HepG2 (cell line): ENCODE measurements around the gene RSPH9. TPM values are rescaled to one million over a fixed set of nuclear protein-coding genes. Genes with fewer than 3 reads are reported as not detected.

Experiments used
- ARID2 ChIP-seq: sonication (generic); formaldehyde crosslinking; IDR thresholded peaks from 2 replicates; pipeline ENCODE4 v1.8.1; 2022; ENCODE audit warnings: mild to moderate bottlenecking, missing genetic modification reagents, borderline replicate concordance
- ARNTL ChIP-seq: sonication (generic); formaldehyde crosslinking; IDR thresholded peaks from 2 replicates; pipeline ENCODE4 v1.4.0; 2020; ENCODE audit warnings: mild to moderate bottlenecking, missing genetic modification reagents
- ASH2L ChIP-seq: fragments of 300-600, 200-600 bp; sonication (generic); IDR thresholded peaks from 2 replicates; pipeline ENCODE4 v1.7.0; 2017; ENCODE audit warnings: low read depth, mild to moderate bottlenecking, moderate library complexity, mixed read lengths, low read length; ENCODE audit not compliant: insufficient read length
- BCLAF1 ChIP-seq: fragments of 450-650 bp; IDR thresholded peaks from 2 replicates; pipeline ENCODE4 v1.6.1; 2017; ENCODE audit warnings: mild to moderate bottlenecking
- CENPT ChIP-seq: sonication (generic); formaldehyde crosslinking; IDR thresholded peaks from 2 replicates; pipeline ENCODE4 v1.8.0; 2022; ENCODE audit warnings: low read depth, mild to moderate bottlenecking, moderate library complexity, missing genetic modification reagents
- ELF1 ChIP-seq: sonication (generic); formaldehyde crosslinking; IDR thresholded peaks from 2 replicates; pipeline ENCODE4 v1.4.0; 2020; ENCODE audit warnings: missing genetic modification reagents
- FOXC1 ChIP-seq: sonication (generic); formaldehyde crosslinking; IDR thresholded peaks from 2 replicates; pipeline ENCODE4 v1.8.0; 2022; ENCODE audit warnings: mild to moderate bottlenecking, missing genetic modification reagents, borderline replicate concordance
- HNRNPH1 ChIP-seq: fragments of 200-400 bp; formaldehyde crosslinking; optimal IDR thresholded peaks from 2 replicates; pipeline ENCODE3; 2017; ENCODE audit warnings: mild to moderate bottlenecking, low read depth, low read length
- HOMEZ ChIP-seq: IDR thresholded peaks from 2 replicates; pipeline ENCODE4 v1.6.1; 2016; ENCODE audit warnings: low read depth
- HOXA3 ChIP-seq: sonication (generic); formaldehyde crosslinking; IDR thresholded peaks from 2 replicates; pipeline ENCODE4 v1.5.0; 2020; ENCODE audit warnings: missing genetic modification reagents
- MXD1 ChIP-seq: sonication (generic); formaldehyde crosslinking; IDR thresholded peaks from 2 replicates; pipeline ENCODE4 v1.4.0; 2020; ENCODE audit warnings: mild to moderate bottlenecking, missing genetic modification reagents
- NFE2L2 ChIP-seq: fragments of 150-350 bp; IDR thresholded peaks from 2 replicates; pipeline ENCODE4 v1.6.1; 2014; ENCODE audit warnings: low read length
- PRPF4 ChIP-seq: fragments of 200-400 bp; formaldehyde crosslinking; IDR thresholded peaks from 2 replicates; pipeline ENCODE4 v1.6.1; 2016; ENCODE audit warnings: low read length, low read depth; ENCODE audit not compliant: poor library complexity, severe bottlenecking
- RXRB ChIP-seq: IDR thresholded peaks from 2 replicates; pipeline ENCODE4 v1.6.1; 2016; ENCODE audit warnings: borderline replicate concordance, missing genetic modification reagents, missing compliant biosample characterization
- SATB2 ChIP-seq: sonication (generic); formaldehyde crosslinking; IDR thresholded peaks from 2 replicates; pipeline ENCODE4 v1.5.0; 2020; ENCODE audit warnings: missing genetic modification reagents
- SMYD3 ChIP-seq: sonication (generic); formaldehyde crosslinking; IDR thresholded peaks from 2 replicates; pipeline ENCODE4 v1.8.1; 2023; ENCODE audit warnings: mild to moderate bottlenecking, missing genetic modification reagents
- ZC3H4 ChIP-seq: sonication (generic); formaldehyde crosslinking; IDR thresholded peaks from 2 replicates; pipeline ENCODE4 v1.4.0; 2020; ENCODE audit warnings: missing genetic modification reagents, borderline replicate concordance
- ZNF121 ChIP-seq: sonication (generic); formaldehyde crosslinking; IDR thresholded peaks from 2 replicates; pipeline ENCODE4 v1.5.0; 2020; ENCODE audit warnings: mild to moderate bottlenecking, missing genetic modification reagents
- ZNF232 ChIP-seq: sonication (generic); formaldehyde crosslinking; IDR thresholded peaks from 2 replicates; pipeline ENCODE4 v1.4.0; 2020; ENCODE audit warnings: missing genetic modification reagents, borderline replicate concordance
- ZNF264 ChIP-seq: sonication (generic); formaldehyde crosslinking; IDR thresholded peaks from 2 replicates; pipeline ENCODE4 v1.4.0; 2020; ENCODE audit warnings: missing genetic modification reagents
- ZNF33B ChIP-seq: sonication (generic); formaldehyde crosslinking; IDR thresholded peaks from 2 replicates; pipeline ENCODE4 v1.5.1; 2020; ENCODE audit warnings: mild to moderate bottlenecking, missing genetic modification reagents
- ZNF496 ChIP-seq: sonication (generic); formaldehyde crosslinking; IDR thresholded peaks from 2 replicates; pipeline ENCODE4 v1.8.1; 2023; ENCODE audit warnings: mild to moderate bottlenecking, moderate library complexity, missing genetic modification reagents; ENCODE audit not compliant: insufficient replicate concordance
- ZNF784 ChIP-seq: sonication (generic); formaldehyde crosslinking; IDR thresholded peaks from 2 replicates; pipeline ENCODE4 v1.5.1; 2020; ENCODE audit warnings: missing genetic modification reagents, mild to moderate bottlenecking, borderline replicate concordance
- ZSCAN25 ChIP-seq: sonication (generic); formaldehyde crosslinking; IDR thresholded peaks from 2 replicates; pipeline ENCODE4 v1.8.0; 2022; ENCODE audit warnings: mild to moderate bottlenecking, missing genetic modification reagents
- polyA plus RNA-seq, 8 experiments: library from polyadenylated mRNA; depleted of rRNA in 3 of 8; stranded (reverse) in 7 of 8; unstranded in 1 of 8; fragments of >200 nt; fragmentation: Illumina TruSeq in 4 of 8; extraction: Trizol in 4 of 8; gene quantifications; 2 replicates each; pipeline versions ENCODE4 v1.2.1 to v1.2.3, GENCODE V29; 2011 to 2016; ENCODE audit warnings: low read depth in 4 of 8, missing spikeins in 1 of 8, mixed read lengths in 1 of 8; ENCODE audit not compliant: insufficient read depth in 1 of 8
- total RNA-seq, 5 experiments: library from RNA; depleted of rRNA; stranded (reverse); fragments of >200 nt; fragmentation: Illumina TruSeq; extraction: Trizol; gene quantifications; 2 replicates each; pipeline ENCODE4 v1.2.3, GENCODE V29; 2016; ENCODE audit warnings: low read depth in 1 of 5

The RSPH9 gene
- total and polyA plus RNA-seq, 2 of the 13 experiments (the other 11 are each of a cell fraction or from before 2014, with no cell fraction given), result 0.04 TPM; not detected in 1

GRCh38 chr6:43635387-43636307 is 9.2 kb upstream of the RSPH9 start, which contains the start of gene MAD2L1BP (continued):
- TF ChIP-seq HOMEZ (CRISPR knock-in tag), result peak; percentile 68; the same call in 1 of the 2 replicates
- TF ChIP-seq CENPT (CRISPR knock-in tag), result peak; percentile 83; the same call in 1 of the 2 replicates
- 0 out of 2 replicates have a peak, but pooled peaks have one; percentile 17 for TF ChIP-seq ZSCAN25 (CRISPR knock-in tag)
- peak; percentile 91 for TF ChIP-seq HOXA3
- no peak for TF ChIP-seq ARID2 (CRISPR knock-in tag)
- TF ChIP-seq SATB2 (CRISPR knock-in tag), result no peak
- no peak; the same call in 1 of the 2 replicates for TF ChIP-seq ARNTL
- TF ChIP-seq ZC3H4 (CRISPR knock-in tag), result peak; percentile 64; the same call in 1 of the 2 replicates
- TF ChIP-seq NFE2L2, result no peak
- TF ChIP-seq ZNF232 (CRISPR knock-in tag), result no peak; the same call in 1 of the 2 replicates
- peak; percentile 80 for TF ChIP-seq ASH2L
- TF ChIP-seq RXRB (CRISPR knock-in tag), result peak; percentile 82
- no peak for TF ChIP-seq BCLAF1
- TF ChIP-seq ZNF784 (CRISPR knock-in tag), result peak; percentile 75; the same call in 1 of the 2 replicates
- 0 out of 2 replicates have a peak, but pooled peaks have one; percentile 41 for TF ChIP-seq SMYD3 (CRISPR knock-in tag)
- peak; percentile 88; the same call in 1 of the 2 replicates for TF ChIP-seq FOXC1
- peak; percentile 97 for TF ChIP-seq ELF1 (CRISPR knock-in tag)
- TF ChIP-seq ZNF33B, result peak; percentile 38; the same call in 1 of the 2 replicates
- TF ChIP-seq HNRNPH1, result no peak
- 0 out of 2 replicates have a peak, but pooled peaks have one; percentile 42 for TF ChIP-seq ZNF264 (CRISPR knock-in tag)
- 0 out of 2 replicates have a peak, but pooled peaks have one; percentile 27 for TF ChIP-seq ZNF121
- TF ChIP-seq PRPF4, result no peak
- TF ChIP-seq ZNF496 (CRISPR knock-in tag), result no peak
- TF ChIP-seq MXD1 (CRISPR knock-in tag), result peak; percentile 73; the same call in 1 of the 2 replicates
